Lung (tissue), 16 donors: ENCODE results near the gene PRH1. TPM values are rescaled to one million over a fixed set of nuclear protein-coding genes. Genes with fewer than 3 reads are reported as not detected.

Experiments
- ATAC-seq: fragments of 200-7000 bp; cut with Tn5 transposase; one replicate; pipeline ENCODE4 v1.9.1; 2020; ENCODE audit warnings: moderate number of reproducible peaks; ENCODE audit not compliant: insufficient read depth, low FRiP score
- DNase-seq, 3 donors: peaks; one replicate each; pipeline ENCODE4 v3.0.0-alpha.2; 2013 to 2017
- H3K27ac ChIP-seq, 2 donors: one replicate each; pipeline ENCODE4 v1.5.1; 2013; ENCODE audit warnings: mild to moderate bottlenecking in 2 of 2, moderate library complexity in 2 of 2, control low read depth in 1 of 2, inconsistent platforms in 1 of 2, low read depth in 1 of 2, low read length in 1 of 2
- H3K27me3 ChIP-seq, 3 donors: one replicate each; pipeline ENCODE4 v1.5.1; 2013; ENCODE audit warnings: low read length in 2 of 3; ENCODE audit not compliant: control insufficient read depth in 3 of 3, insufficient read depth in 3 of 3
- H3K36me3 ChIP-seq, 4 donors: one replicate each; pipeline ENCODE4 v1.5.1; 2013; ENCODE audit warnings: low read length in 4 of 4, mild to moderate bottlenecking in 1 of 4, moderate library complexity in 1 of 4; ENCODE audit not compliant: control insufficient read depth in 4 of 4, insufficient read depth in 4 of 4
- H3K4me1 ChIP-seq, 5 donors: one replicate each; pipeline ENCODE4 v1.5.1; 2013; ENCODE audit warnings: low read length in 5 of 5, mild to moderate bottlenecking in 2 of 5, moderate library complexity in 1 of 5; ENCODE audit not compliant: control insufficient read depth in 5 of 5, insufficient read depth in 5 of 5
- H3K4me3 ChIP-seq: one replicate; pipeline ENCODE4 v1.5.1; 2013; ENCODE audit warnings: mild to moderate bottlenecking, control low read depth, moderate library complexity
- H3K9ac ChIP-seq, 2 donors: one replicate each; pipeline ENCODE4 v1.5.1; 2013; ENCODE audit warnings: low read length in 2 of 2, control low read depth in 1 of 2; ENCODE audit not compliant: insufficient read depth in 1 of 2
- H3K9me3 ChIP-seq, 4 donors: one replicate each; pipeline ENCODE4 v1.5.1; 2013; ENCODE audit warnings: low read length in 3 of 4, mild to moderate bottlenecking in 1 of 4, moderate library complexity in 1 of 4; ENCODE audit not compliant: control insufficient read depth in 4 of 4, insufficient read depth in 3 of 4
- WGBS, 2 donors: extraction: QIAGEN DNeasy Blood & Tissue Kit; methylation state at CpG; one replicate each; pipeline ENCODE4 v1.1.7; 2013; 5-methylcytosine and 5-hydroxymethylcytosine counted together
- long read RNA-seq, 5 donors: transcript quantifications; one replicate each; lab custom pipeline, GENCODE V29; 2026
- polyA plus RNA-seq, 2 donors: library from polyadenylated mRNA; stranded (reverse); fragments of 200-250 nt; gene quantifications; one replicate each; pipeline ENCODE4 v1.2.1, GENCODE V29; 2013
- total RNA-seq, 2 donors: library from RNA; depleted of rRNA in 1 of 2; stranded (reverse); fragments of >200 nt in 1 of 2; gene quantifications; one replicate each; pipeline ENCODE4 v1.2.1, GENCODE V29; 2014 to 2021
- TF ChIP-seq, protein P1 (sequence below): IDR thresholded peaks from 2 replicates; pipeline ENCODE4 v1.5.1; 2012; ENCODE audit warnings: mild to moderate bottlenecking; ENCODE audit errors: control extremely low read depth, extremely low read depth
- donor health status: control.
- donor health status: control.
- donor health status: Bipolar disorder and iron deficiency.
- donor health status: healthy.
- donor health status: DM: yes; HTN: yes; CAD: no.

PRH1 gene
- total RNA-seq (10 to 100 TPM; 23.1 to 92.5 TPM), polyA plus RNA-seq (1 to 10 TPM; 1.9 to 3.1 TPM)
- long read RNA-seq, donor 1, partial matches to known transcripts = 0 of 1 reads
- long read RNA-seq, donor 1, other reads (novel, unspliced or antisense) = 0 of 1 reads
- long read RNA-seq, donor 2, partial matches to known transcripts = 0 of 1 reads
- long read RNA-seq, donor 2, other reads (novel, unspliced or antisense) = 0 of 1 reads
- long read RNA-seq, donor 3, partial matches to known transcripts = 0 of 1 reads
- long read RNA-seq, donor 3, other reads (novel, unspliced or antisense) = 0 of 1 reads
- long read RNA-seq, donor 4 = 0 reads
- long read RNA-seq, donor 5 = 0 reads

DNA sequence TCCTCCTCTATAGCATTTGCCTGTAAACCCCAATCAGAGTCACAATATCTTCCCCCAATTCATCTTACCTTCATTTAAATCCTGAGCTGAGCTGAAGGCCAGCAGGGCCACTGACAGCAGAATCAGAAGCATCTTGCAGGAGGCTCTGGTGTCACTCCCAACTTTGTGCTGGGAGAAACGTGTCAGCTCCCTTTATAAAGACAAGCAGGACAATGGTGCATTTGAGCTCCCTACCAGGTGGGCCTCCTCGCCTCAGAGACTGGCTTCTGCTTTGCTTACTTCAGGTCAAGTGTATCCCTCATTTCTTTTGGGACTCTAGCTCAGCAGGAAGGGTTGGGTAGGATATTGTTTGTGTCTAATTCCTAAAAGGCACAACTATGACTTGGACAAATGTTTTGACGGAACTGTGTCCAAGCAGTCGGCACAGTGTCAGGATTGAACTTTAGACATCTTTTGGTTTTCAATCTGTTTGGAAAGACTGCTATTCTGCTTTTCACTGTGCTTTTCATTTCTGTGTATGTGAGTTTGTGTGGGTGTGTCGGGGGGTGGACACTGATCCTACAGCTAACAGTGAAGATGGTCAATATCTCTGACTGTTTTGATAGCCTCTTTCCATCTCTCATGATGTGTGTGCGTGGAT lies at the start of gene PRH1:
TSS of gene PRH1 (minus strand) at position 170 of the 640 bp plus-strand sequence. CDS start at position 132, 38 bp downstream.
- Histone ChIP-seq H3K27me3 (no peaks in the 10 kb centered on the region), H3K27ac (no peak within 1 kb of the TSS), H3K4me1 (peaks cover 0 to 4% (median 0%) of the 10 kb centered on the region in 5 donors), H3K36me3 (peaks cover 0 to 4% (median 1%) of the 10 kb centered on the region in 4 donors), H3K4me3 (no peak within 1 kb of the TSS), H3K9me3 (peaks cover 0 to 2% (median 0%) of the 10 kb centered on the region in 4 donors), H3K9ac (no peak within 1 kb of the TSS)
- no peak for DNase-seq
- 95 to 97% methylated on average over 6 of the region's 6 CpGs for WGBS, 2 donors
- ATAC-seq = no peak
- TF ChIP-seq, protein P1, sequence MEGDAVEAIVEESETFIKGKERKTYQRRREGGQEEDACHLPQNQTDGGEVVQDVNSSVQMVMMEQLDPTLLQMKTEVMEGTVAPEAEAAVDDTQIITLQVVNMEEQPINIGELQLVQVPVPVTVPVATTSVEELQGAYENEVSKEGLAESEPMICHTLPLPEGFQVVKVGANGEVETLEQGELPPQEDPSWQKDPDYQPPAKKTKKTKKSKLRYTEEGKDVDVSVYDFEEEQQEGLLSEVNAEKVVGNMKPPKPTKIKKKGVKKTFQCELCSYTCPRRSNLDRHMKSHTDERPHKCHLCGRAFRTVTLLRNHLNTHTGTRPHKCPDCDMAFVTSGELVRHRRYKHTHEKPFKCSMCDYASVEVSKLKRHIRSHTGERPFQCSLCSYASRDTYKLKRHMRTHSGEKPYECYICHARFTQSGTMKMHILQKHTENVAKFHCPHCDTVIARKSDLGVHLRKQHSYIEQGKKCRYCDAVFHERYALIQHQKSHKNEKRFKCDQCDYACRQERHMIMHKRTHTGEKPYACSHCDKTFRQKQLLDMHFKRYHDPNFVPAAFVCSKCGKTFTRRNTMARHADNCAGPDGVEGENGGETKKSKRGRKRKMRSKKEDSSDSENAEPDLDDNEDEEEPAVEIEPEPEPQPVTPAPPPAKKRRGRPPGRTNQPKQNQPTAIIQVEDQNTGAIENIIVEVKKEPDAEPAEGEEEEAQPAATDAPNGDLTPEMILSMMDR = no peak

DNA sequence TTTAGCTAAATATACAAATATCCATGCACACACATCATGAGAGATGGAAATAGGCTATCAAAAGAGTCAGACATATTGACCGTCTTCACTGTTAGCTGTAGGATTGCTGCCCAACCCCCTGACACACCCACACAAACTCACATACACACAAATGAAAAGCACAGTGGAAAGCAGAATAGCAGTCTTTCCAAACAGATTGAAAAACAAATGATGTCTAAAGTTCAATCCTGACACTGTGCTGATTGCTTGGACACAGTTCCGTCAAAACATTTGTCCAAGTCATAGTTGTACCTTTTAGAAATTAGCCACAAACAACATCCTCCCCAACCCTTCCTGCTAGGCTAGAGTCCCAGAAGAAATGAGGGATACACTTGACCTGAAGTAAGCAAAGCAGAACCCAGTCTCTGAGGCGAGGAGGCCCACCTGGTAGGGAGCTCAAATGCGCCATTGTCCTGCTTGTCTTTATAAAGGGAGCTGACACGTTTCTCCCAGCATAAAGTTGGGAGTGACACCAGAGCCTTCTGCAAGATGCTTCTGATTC lies 44.8 kb upstream of the PRH1 start, which contains the start of gene PRH2:
TSS of gene PRH2 (plus strand) at position 491 of the 541 bp plus-strand sequence. CDS start at position 529, 38 bp downstream.
- 95 to 99% methylated on average over 5 of the region's 5 CpGs for WGBS, 2 donors
- ATAC-seq (no peak), DNase-seq (no peak)
- TF ChIP-seq, protein P1 = no peak
- no peaks in the 10 kb centered on the region for H3K36me3 ChIP-seq
- no peaks in the 10 kb centered on the region for H3K27me3 ChIP-seq
- H3K9ac ChIP-seq = no peak within 1 kb of the TSS
- H3K4me1 ChIP-seq = peaks cover 0 to 3% (median 0%) of the 10 kb centered on the region in 5 donors
- H3K9me3 ChIP-seq = no peaks in the 10 kb centered on the region
- H3K27ac ChIP-seq = no peak within 1 kb of the TSS
- H3K4me3 ChIP-seq = no peak within 1 kb of the TSS

DNA sequence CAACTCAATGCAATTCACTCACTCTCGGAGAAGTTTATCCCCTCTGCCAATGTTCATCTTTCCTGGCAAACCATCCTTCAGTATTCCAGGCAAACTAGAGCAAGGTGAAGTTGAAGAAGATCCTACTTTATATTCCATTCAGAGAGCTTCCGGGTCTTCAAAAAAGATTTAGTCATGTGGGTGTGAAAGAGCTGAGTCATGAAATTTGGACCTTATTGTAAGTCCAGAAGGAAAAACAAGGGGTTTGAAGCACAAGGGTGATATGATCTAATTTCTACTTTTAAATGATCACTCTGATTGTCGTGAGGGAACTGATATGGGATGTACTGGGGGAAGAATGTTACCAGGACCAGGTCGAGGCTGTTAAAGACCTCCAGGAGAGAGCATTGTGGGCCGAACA lies 42.2 kb upstream of the PRH1 start:
- WGBS, 2 donors = 85 to 97% methylated on average over 5 of the region's 5 CpGs

More for the DNA sequence above, 42.2 kb upstream of the PRH1 start:
- Histone ChIP-seq H3K9ac (no peak overlapping the region), H3K4me1 (peaks cover 0 to 3% (median 0%) of the 10 kb centered on the region in 5 donors), H3K4me3 (no peak overlapping the region), H3K9me3 (no peaks in the 10 kb centered on the region), H3K27ac (no peak overlapping the region), H3K36me3 (no peaks in the 10 kb centered on the region), H3K27me3 (no peaks in the 10 kb centered on the region)
- ATAC-seq (no peak), DNase-seq (no peak)
- TF ChIP-seq, protein P1 = no peak
